MCF 10A (cell line): ENCODE measurements around the gene OSTM1. TPM values are rescaled to one million over a fixed set of nuclear protein-coding genes. Genes with fewer than 3 reads are reported as not detected.

ENCODE experiments used
- BruUV-seq: library from RNA; stranded (reverse); fragments of 400-500 nt; replicated peaks from 2 replicates; lab custom pipeline; 2021; lab: Mats Ljungman, UMichigan
- CTCF ChIA-PET: fragments of 300-600 bp; sonication (Branson Sonifier 250); formaldehyde crosslinking; extraction: SDS; loops from one replicate; lab custom pipeline; 2021; ENCODE audit warnings: antibody characterized with exemption, inconsistent platforms; lab: Yijun Ruan, JAX
- POLR2A ChIA-PET: fragments of 300-600, 350-650 bp; sonication (Branson Sonifier 250); formaldehyde crosslinking; extraction: SDS; loops from one replicate; lab custom pipeline; 2020; ENCODE audit warnings: antibody characterized with exemption, inconsistent platforms; lab: Yijun Ruan, JAX
- DNase-seq: peaks from one replicate; pipeline ENCODE4 v3.0.0-alpha.2; 2018; ENCODE audit not compliant: unreplicated experiment
- H3K27ac Mint-ChIP-seq: one replicate; pipeline ENCODE4 v1.8.0; 2022; ENCODE audit warnings: mild to moderate bottlenecking, low read depth, mixed read lengths; ENCODE audit not compliant: unreplicated experiment
- H3K27me3 Mint-ChIP-seq: one replicate; pipeline ENCODE4 v1.8.0; 2022; ENCODE audit warnings: mixed read lengths; ENCODE audit not compliant: insufficient read depth, unreplicated experiment
- H3K36me3 Mint-ChIP-seq: one replicate; pipeline ENCODE4 v1.8.0; 2022; ENCODE audit warnings: mild to moderate bottlenecking, moderate library complexity, mixed read lengths; ENCODE audit not compliant: insufficient read depth, unreplicated experiment
- H3K4me1 Mint-ChIP-seq: one replicate; pipeline ENCODE4 v1.8.0; 2022; ENCODE audit warnings: mixed read lengths; ENCODE audit not compliant: insufficient read depth, unreplicated experiment
- H3K4me3 Mint-ChIP-seq: one replicate; pipeline ENCODE4 v1.8.0; 2022; ENCODE audit warnings: mild to moderate bottlenecking, moderate library complexity, mixed read lengths; ENCODE audit not compliant: unreplicated experiment
- H3K9me3 Mint-ChIP-seq: one replicate; pipeline ENCODE4 v1.8.0; 2022; ENCODE audit warnings: mixed read lengths; ENCODE audit not compliant: unreplicated experiment
- CTCF ChIP-seq: fragments of 200-600 bp; IDR thresholded peaks from one replicate; pipeline ENCODE4 v1.8.0; 2022; ENCODE audit warnings: antibody characterized with exemption, mild to moderate bottlenecking; ENCODE audit not compliant: unreplicated experiment
- intact Hi-C: fragments of 100-400 bp; cut with micrococcal nuclease; formaldehyde crosslinking; loops from 2 replicates; pipeline ENCODE4 v1.14.1; 2022
- total RNA-seq: library from RNA; stranded (reverse); gene quantifications from 2 replicates; pipeline ENCODE4 v1.2.3, GENCODE V29; 2022

OSTM1 gene
- total RNA-seq, 1 experiment from 2014 or later: 35.5 TPM

GRCh38 chr6:108108374-108108773, 33.8 kb upstream of the OSTM1 start:
- TF ChIP-seq CTCF: no peak
- H3K4me3 Mint-ChIP-seq: no peak overlapping the region
- DNase-seq: peak; percentile 27

GRCh38 chr6:108107102-108107501, 32.6 kb upstream of the OSTM1 start:
- CTCF ChIA-PET: interaction anchor here (0.6 to 0.9 kb wide), 3 partner anchors 25 to 385 kb away, joined by 3 to 4 read pairs (median 4); no protein-coding TSS in a partner anchor
- POLR2A ChIA-PET: interaction anchor here (0.6 to 0.7 kb wide), 2 partner anchors 81 to 212 kb away, joined by 3 to 4 read pairs; no protein-coding TSS in a partner anchor
- intact Hi-C loops: no loop called here
- Mint-ChIP-seq H3K4me1 (peaks cover 5% of the 10 kb centered on the region), H3K4me3 (no peak overlapping the region), H3K36me3 (no peaks in the 10 kb centered on the region), H3K27me3 (no peaks in the 10 kb centered on the region), H3K9me3 (no peaks in the 10 kb centered on the region), H3K27ac (no peak overlapping the region)
- no TSS peak for BruUV-seq
- no peak for DNase-seq
- TF ChIP-seq CTCF: no peak

More at GRCh38 chr6:108108374-108108773, 33.8 kb upstream of the OSTM1 start:
- ChIA-PET CTCF (interaction anchor here (0.7 to 1.4 kb wide), 3 partner anchors 166 to 395 kb away, joined by 3 to 4 read pairs (median 3); no protein-coding TSS in a partner anchor), POLR2A (no interaction called here)
- Mint-ChIP-seq H3K9me3 (no peaks in the 10 kb centered on the region), H3K27ac (no peak overlapping the region), H3K4me1 (peaks cover 9% of the 10 kb centered on the region), H3K27me3 (no peaks in the 10 kb centered on the region), H3K36me3 (no peaks in the 10 kb centered on the region)
- BruUV-seq: no TSS peak
- intact Hi-C loops: no loop called here

GRCh38 chr6:108106694-108107093, 32.2 kb upstream of the OSTM1 start:
- ChIA-PET POLR2A (interaction anchor here (0.6 kb wide), 1 partner anchor 212 kb away, joined by 4 read pairs; no protein-coding TSS in a partner anchor), CTCF (interaction anchor here (0.6 to 0.9 kb wide), 2 partner anchors 260 to 386 kb away, joined by 3 to 4 read pairs; no protein-coding TSS in a partner anchor)
- intact Hi-C loops: no loop called here
- BruUV-seq: no TSS peak
- Mint-ChIP-seq H3K4me3 (no peak overlapping the region), H3K27ac (no peak overlapping the region), H3K36me3 (no peaks in the 10 kb centered on the region), H3K9me3 (no peaks in the 10 kb centered on the region), H3K4me1 (peaks cover 5% of the 10 kb centered on the region), H3K27me3 (no peaks in the 10 kb centered on the region)
- no peak for DNase-seq
- no peak for TF ChIP-seq CTCF

GRCh38 chr6:108106261-108106660, 31.7 kb upstream of the OSTM1 start:
- TF ChIP-seq CTCF: no peak

More at GRCh38 chr6:108106261-108106660, 31.7 kb upstream of the OSTM1 start:
- ChIA-PET POLR2A (no interaction called here), CTCF (no interaction called here)
- H3K4me1 Mint-ChIP-seq: peaks cover 5% of the 10 kb centered on the region
- H3K27me3 Mint-ChIP-seq: no peaks in the 10 kb centered on the region
- DNase-seq: no peak
- H3K4me3 Mint-ChIP-seq: no peak overlapping the region
- intact Hi-C loops: no loop called here
- no peak overlapping the region for H3K27ac Mint-ChIP-seq
- no peaks in the 10 kb centered on the region for H3K36me3 Mint-ChIP-seq
- BruUV-seq: no TSS peak
- H3K9me3 Mint-ChIP-seq: no peaks in the 10 kb centered on the region
